Measurements from ENCODE around the gene NOL3. TPM values are rescaled to one million over a fixed set of nuclear protein-coding genes. Genes with fewer than 3 reads are reported as not detected.

NOL3 gene
- total and polyA plus RNA-seq, 2 of the 13 experiments (the other 11 are each of a cell fraction or from before 2014, with no cell fraction given), result 5.7 to 20.5 TPM

DNA sequence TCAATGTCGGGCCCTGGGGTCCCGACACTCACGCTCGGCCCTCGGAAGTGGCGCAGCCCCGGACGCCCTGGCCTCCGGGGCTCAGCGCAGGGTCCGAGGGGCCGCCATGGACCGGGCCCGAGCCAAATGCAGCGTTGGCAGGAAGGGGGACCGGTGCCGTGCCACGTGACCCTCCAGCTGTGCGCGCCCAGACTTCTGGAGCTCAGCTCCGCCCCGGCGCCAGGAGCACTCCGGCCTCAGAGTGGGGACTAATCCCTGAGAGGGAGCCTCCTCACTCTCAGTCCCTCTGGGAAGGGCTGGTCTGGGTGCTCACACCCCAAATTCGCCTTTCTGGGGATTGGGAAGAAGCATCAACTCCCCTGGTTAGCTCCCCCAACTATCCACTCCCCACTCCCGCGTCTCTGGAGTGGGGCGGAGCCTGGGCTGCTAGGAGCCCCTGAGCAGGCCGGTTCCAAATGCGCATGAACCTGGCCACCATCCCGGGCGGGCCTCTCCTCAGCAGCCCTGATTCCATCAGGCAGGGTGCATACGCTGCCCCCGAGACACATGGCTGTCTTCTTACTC is 19.4 kb upstream of the NOL3 start, which contains the start of gene B3GNT9 (continued):
- TF ChIP-seq ZNF792 (CRISPR knock-in tag; IDR thresholded peaks at IDR 0.05), result 0 out of 2 replicates have a peak, but pooled peaks have one; percentile 8
- TF ChIP-seq, protein P1, sequence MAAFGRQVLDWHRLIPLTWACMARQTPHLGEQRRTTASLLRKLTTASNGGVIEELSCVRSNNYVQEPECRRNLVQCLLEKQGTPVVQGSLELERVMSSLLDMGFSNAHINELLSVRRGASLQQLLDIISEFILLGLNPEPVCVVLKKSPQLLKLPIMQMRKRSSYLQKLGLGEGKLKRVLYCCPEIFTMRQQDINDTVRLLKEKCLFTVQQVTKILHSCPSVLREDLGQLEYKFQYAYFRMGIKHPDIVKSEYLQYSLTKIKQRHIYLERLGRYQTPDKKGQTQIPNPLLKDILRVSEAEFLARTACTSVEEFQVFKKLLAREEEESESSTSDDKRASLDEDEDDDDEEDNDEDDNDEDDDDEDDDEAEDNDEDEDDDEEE (CRISPR knock-in tag; IDR thresholded peaks at IDR 0.05), result peak; percentile 56; the same call in 1 of the 2 replicates
- TF ChIP-seq ZBTB8A (CRISPR knock-in tag; IDR thresholded peaks at IDR 0.05; ENCODE audit: borderline replicate concordance, low read depth), result no peak
- TF ChIP-seq NFATC3 (CRISPR knock-in tag; IDR thresholded peaks at IDR 0.05), result no peak
- TF ChIP-seq SP1 (IDR thresholded peaks at IDR 0.05), result no peak
- TF ChIP-seq SP1 (CRISPR knock-in tag; IDR thresholded peaks at IDR 0.05), result peak; percentile 30; the same call in 1 of the 2 replicates
- TF ChIP-seq KLF12 (CRISPR knock-in tag; IDR thresholded peaks at IDR 0.05; ENCODE audit: borderline replicate concordance), result no peak; the same call in 1 of the 2 replicates
- no peak for TF ChIP-seq TEF (CRISPR knock-in tag; IDR thresholded peaks at IDR 0.05)
- no peak for TF ChIP-seq ZNF691 (CRISPR knock-in tag; IDR thresholded peaks at IDR 0.05; ENCODE audit: borderline replicate concordance, low read depth)
- TF ChIP-seq LBX2 (CRISPR knock-in tag; IDR thresholded peaks at IDR 0.05; ENCODE audit: borderline replicate concordance), result no peak
- TF ChIP-seq BRCA1 (CRISPR knock-in tag; IDR thresholded peaks at IDR 0.05), result no peak
- TF ChIP-seq PITX1 (CRISPR knock-in tag; IDR thresholded peaks at IDR 0.05), result no peak
- TF ChIP-seq PBX3 (CRISPR knock-in tag; IDR thresholded peaks at IDR 0.05; ENCODE audit: borderline replicate concordance), result no peak
- peak; percentile 86 for TF ChIP-seq PHF8 (CRISPR knock-in tag; IDR thresholded peaks at IDR 0.05)
- TF ChIP-seq MXD1 (CRISPR knock-in tag; IDR thresholded peaks at IDR 0.05), result peak; percentile 81
- no peak for TF ChIP-seq MAFF (IDR thresholded peaks at IDR 0.05; ENCODE audit: low read depth, low read length)
- no peak for TF ChIP-seq ZNF543 (CRISPR knock-in tag; IDR thresholded peaks at IDR 0.05)
- TF ChIP-seq, protein P2, sequence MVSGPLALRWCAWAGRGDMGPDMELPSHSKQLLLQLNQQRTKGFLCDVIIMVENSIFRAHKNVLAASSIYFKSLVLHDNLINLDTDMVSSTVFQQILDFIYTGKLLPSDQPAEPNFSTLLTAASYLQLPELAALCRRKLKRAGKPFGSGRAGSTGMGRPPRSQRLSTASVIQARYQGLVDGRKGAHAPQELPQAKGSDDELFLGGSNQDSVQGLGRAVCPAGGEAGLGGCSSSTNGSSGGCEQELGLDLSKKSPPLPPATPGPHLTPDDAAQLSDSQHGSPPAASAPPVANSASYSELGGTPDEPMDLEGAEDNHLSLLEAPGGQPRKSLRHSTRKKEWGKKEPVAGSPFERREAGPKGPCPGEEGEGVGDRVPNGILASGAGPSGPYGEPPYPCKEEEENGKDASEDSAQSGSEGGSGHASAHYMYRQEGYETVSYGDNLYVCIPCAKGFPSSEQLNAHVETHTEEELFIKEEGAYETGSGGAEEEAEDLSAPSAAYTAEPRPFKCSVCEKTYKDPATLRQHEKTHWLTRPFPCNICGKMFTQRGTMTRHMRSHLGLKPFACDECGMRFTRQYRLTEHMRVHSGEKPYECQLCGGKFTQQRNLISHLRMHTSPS (CRISPR knock-in tag; IDR thresholded peaks at IDR 0.05; ENCODE audit: low read depth), result no peak
- TF ChIP-seq, protein P3, sequence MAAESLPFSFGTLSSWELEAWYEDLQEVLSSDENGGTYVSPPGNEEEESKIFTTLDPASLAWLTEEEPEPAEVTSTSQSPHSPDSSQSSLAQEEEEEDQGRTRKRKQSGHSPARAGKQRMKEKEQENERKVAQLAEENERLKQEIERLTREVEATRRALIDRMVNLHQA (CRISPR knock-in tag; IDR thresholded peaks at IDR 0.05), result no peak
- no peak for TF ChIP-seq ZNF672 (CRISPR knock-in tag; IDR thresholded peaks at IDR 0.05)
- no peak for TF ChIP-seq SMAD3 (CRISPR knock-in tag; IDR thresholded peaks at IDR 0.05)
- no peak for TF ChIP-seq AHR (CRISPR knock-in tag; IDR thresholded peaks at IDR 0.05)
- TF ChIP-seq ZSCAN29 (CRISPR knock-in tag; conservative IDR thresholded peaks at IDR 0.05), result no peak; the same call in 1 of the 2 replicates
